Kidney (tissue), 14 donors: ENCODE data around the gene OIT3. TPM values are rescaled to one million over a fixed set of nuclear protein-coding genes. Genes with fewer than 3 reads are reported as not detected.
"Not testable (repeated sequence)": the region's sequence is repeated elsewhere in the genome, so short reads cannot be mapped to it uniquely, and the experiment has no call there.

Experiments used
- DNase-seq, 5 donors: peaks; one replicate each; pipeline ENCODE4 v3.0.0-alpha.2; 2013 to 2020
- FAIRE-seq: peaks from 2 replicates; lab custom pipeline; 2012; peaks lifted over from hg19 to GRCh38; lab: Jason Lieb, UNC
- H3K27ac ChIP-seq, 2 donors: one replicate each; pipeline ENCODE4 v1.7.0; 2013; ENCODE audit warnings: low read depth in 2 of 2, low read length in 2 of 2, inconsistent platforms in 1 of 2
- H3K27me3 ChIP-seq: one replicate; pipeline ENCODE4 v1.7.1; 2013; ENCODE audit warnings: low read length, inconsistent platforms; ENCODE audit not compliant: control insufficient read depth, insufficient read depth
- H3K36me3 ChIP-seq, 3 donors: one replicate each; pipeline versions ENCODE4 v1.7.0 to v1.7.1; 2013; ENCODE audit warnings: low read length in 3 of 3, control low read depth in 1 of 3, inconsistent platforms in 1 of 3; ENCODE audit not compliant: insufficient read depth in 3 of 3, control insufficient read depth in 2 of 3
- H3K4me1 ChIP-seq, 3 donors: one replicate each; pipeline versions ENCODE4 v1.7.0 to v1.7.1; 2013; ENCODE audit warnings: low read length in 3 of 3, inconsistent platforms in 1 of 3, low read depth in 1 of 3; ENCODE audit not compliant: control insufficient read depth in 2 of 3, insufficient read depth in 2 of 3
- H3K4me3 ChIP-seq, 3 donors: one replicate each; pipeline versions ENCODE4 v1.7.0 to v1.8.1; 2013; ENCODE audit warnings: low read length in 3 of 3, control low read depth in 1 of 3, inconsistent platforms in 1 of 3
- H3K9ac ChIP-seq, 3 donors: one replicate each; pipeline versions ENCODE4 v1.7.0 to v1.7.1; 2013; ENCODE audit warnings: low read length in 3 of 3, control low read depth in 1 of 3, inconsistent platforms in 1 of 3
- H3K9me3 ChIP-seq, 3 donors: one replicate each; pipeline versions ENCODE4 v1.7.0 to v1.7.1; 2013; ENCODE audit warnings: low read length in 3 of 3, control low read depth in 1 of 3, inconsistent platforms in 1 of 3; ENCODE audit not compliant: control insufficient read depth in 2 of 3, insufficient read depth in 1 of 3
- intact Hi-C: fragments of 100-400 bp; cut with DNase I; formaldehyde crosslinking; loops from one replicate; pipeline ENCODE4 v1.11.1; 2022
- polyA plus RNA-seq: library from polyadenylated mRNA; stranded (reverse); fragments of 350-450 nt; fragmentation: Illumina TruSeq; extraction: RNeasy Lipid Tissue Mini Kit (QIAGEN cat#74804); gene quantifications from one replicate; pipeline ENCODE4 v1.2.3, GENCODE V29; 2014; ENCODE audit warnings: low read depth, low replicate concordance; ENCODE audit not compliant: insufficient read depth
- total RNA-seq: library from RNA; stranded (reverse); fragmentation: NEBNext Ultra II Directional; extraction: Animal tissue kit (Norgen Biotek cat#: 25700); gene quantifications from one replicate; pipeline ENCODE4 v1.2.1, GENCODE V29; 2021
- TF ChIP-seq, protein P1 (sequence below): IDR thresholded peaks from 3 replicates; pipeline ENCODE4 v1.5.1; 2012; ENCODE audit warnings: mild to moderate bottlenecking, moderate library complexity, borderline replicate concordance; ENCODE audit not compliant: insufficient read depth; ENCODE audit errors: extremely low read depth
- donor health status: control.
- donor health status: control.
- donor health status: control.
- donor health status: control.
- donor health status: control.
- donor health status: DM: yes; HTN: yes; CAD: no.
- donor health status: Normal renal cell carcinoma (clear cell type).

The OIT3 gene
- total and polyA plus RNA-seq, 2 donors from 2014 or later = not detected

DNA sequence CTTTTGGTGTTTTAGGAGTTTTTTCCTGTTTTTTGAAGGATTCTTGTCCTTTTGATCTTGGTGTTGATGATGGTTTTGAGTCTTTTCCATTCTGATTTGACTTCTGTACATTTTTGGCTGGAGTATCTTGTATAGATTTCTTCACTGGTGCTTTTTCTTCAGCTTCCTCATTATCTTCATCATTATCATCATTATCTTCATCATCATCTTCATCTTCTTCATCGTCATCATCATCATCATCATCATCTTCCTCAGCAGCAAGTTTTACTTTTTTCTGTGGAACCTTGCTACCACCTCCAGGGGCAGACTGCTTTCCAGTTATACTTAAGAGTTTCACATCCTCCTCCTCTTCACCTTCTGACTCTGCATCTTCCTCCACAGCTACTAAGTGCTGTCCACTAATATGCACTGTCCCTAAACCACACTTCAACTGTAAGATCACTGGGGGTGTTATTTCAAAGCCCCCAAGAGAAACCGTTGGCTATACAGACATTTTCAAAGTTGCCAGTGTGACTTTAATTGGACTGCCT lies 24.3 kb downstream of the OIT3 start:
- H3K4me3 ChIP-seq, H3K9me3 ChIP-seq, intact Hi-C loops, H3K27ac ChIP-seq, H3K9ac ChIP-seq, H3K4me1 ChIP-seq, H3K27me3 ChIP-seq, DNase-seq, FAIRE-seq, H3K36me3 ChIP-seq: not testable (repeated sequence)

DNA sequence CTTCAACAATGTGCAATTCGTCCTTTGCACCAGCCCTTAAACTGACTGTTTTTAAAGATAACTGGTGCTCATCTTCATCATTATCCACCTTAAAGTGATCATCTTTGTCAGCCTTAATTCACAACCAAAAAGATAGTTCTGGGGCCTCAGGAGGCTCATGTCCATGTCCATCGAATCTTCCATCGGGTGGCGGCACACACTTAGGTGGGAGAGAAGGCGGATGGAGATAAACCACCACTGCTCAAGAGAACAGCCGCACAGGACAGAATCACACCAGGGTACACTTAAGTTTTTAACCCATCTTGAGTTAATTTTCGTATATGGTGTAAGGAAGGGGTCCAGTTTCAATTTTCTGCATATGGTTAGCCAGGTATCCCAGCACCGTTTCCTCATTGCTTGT lies 24.8 kb downstream of the OIT3 start:
- FAIRE-seq = no peak
- intact Hi-C loops = no loop called here

DNA sequence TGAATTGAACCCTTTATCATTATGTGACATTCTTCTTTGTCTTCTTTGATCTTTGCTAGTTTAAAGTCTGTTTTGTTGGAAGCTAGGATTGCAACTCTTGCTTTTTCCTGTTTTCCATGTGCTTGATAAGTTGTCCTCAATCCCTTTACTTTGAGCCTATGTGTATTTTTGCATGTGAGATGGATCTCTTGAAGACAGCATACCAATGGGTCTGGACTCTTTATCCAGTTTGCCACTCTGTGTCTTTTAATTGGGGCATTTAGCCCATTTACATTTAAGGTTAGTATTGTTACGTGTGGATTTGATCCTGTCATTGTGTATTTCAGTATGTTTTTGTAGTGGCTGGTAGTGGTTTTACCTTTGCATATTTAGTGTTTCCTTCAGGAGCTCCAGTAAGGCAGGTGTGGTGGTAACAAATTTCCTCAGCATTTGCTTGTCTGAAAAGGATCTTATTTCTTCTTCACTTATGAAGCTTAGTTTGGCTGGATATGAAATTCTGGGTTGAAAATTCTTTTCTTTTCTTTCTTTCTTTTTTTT lies 27.7 kb downstream of the OIT3 start:
- H3K27me3 ChIP-seq, intact Hi-C loops, H3K9me3 ChIP-seq, H3K4me1 ChIP-seq, H3K9ac ChIP-seq, H3K36me3 ChIP-seq, FAIRE-seq, DNase-seq, H3K4me3 ChIP-seq, H3K27ac ChIP-seq: not testable (repeated sequence)

More for the DNA sequence above, 24.8 kb downstream of the OIT3 start:
- no peak overlapping the region for H3K9ac ChIP-seq
- TF ChIP-seq, protein P1, sequence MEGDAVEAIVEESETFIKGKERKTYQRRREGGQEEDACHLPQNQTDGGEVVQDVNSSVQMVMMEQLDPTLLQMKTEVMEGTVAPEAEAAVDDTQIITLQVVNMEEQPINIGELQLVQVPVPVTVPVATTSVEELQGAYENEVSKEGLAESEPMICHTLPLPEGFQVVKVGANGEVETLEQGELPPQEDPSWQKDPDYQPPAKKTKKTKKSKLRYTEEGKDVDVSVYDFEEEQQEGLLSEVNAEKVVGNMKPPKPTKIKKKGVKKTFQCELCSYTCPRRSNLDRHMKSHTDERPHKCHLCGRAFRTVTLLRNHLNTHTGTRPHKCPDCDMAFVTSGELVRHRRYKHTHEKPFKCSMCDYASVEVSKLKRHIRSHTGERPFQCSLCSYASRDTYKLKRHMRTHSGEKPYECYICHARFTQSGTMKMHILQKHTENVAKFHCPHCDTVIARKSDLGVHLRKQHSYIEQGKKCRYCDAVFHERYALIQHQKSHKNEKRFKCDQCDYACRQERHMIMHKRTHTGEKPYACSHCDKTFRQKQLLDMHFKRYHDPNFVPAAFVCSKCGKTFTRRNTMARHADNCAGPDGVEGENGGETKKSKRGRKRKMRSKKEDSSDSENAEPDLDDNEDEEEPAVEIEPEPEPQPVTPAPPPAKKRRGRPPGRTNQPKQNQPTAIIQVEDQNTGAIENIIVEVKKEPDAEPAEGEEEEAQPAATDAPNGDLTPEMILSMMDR = no peak
- no peaks in the 10 kb centered on the region for H3K27me3 ChIP-seq
- H3K4me3 ChIP-seq = no peak overlapping the region
- no peaks in the 10 kb centered on the region for H3K36me3 ChIP-seq
- H3K4me1 ChIP-seq = no peaks in the 10 kb centered on the region
- H3K9me3 ChIP-seq = peaks cover 0 to 4% (median 4%) of the 10 kb centered on the region in 3 donors
- no peak for DNase-seq
- H3K27ac ChIP-seq = no peak overlapping the region

DNA sequence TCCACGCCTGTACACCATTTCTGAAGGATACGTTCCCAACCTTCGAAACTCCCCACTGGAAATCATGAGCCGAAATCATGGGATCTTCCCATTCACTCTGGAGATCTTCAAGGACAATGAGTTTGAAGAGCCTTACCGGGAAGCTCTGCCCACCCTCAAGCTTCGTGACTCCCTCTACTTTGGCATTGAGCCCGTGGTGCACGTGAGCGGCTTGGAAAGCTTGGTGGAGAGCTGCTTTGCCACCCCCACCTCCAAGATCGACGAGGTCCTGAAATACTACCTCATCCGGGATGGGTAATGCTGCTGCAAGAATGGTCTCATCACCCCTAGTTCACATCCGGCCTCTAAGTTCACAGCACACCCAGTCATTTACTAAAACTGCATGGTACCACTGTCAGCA lies 30.8 kb downstream of the OIT3 start:
- Histone ChIP-seq H3K36me3 (no peaks in the 10 kb centered on the region), H3K9ac (no peak overlapping the region), H3K27ac (no peak overlapping the region), H3K4me3 (no peak overlapping the region), H3K27me3 (no peaks in the 10 kb centered on the region), H3K4me1 (no peaks in the 10 kb centered on the region), H3K9me3 (peaks cover 0 to 4% (median 4%) of the 10 kb centered on the region in 3 donors)
- DNase-seq (no peak), FAIRE-seq (no peak)
- intact Hi-C loops = no loop called here
- TF ChIP-seq, protein P1 = no peak
